GM19043 (cell line): Measurements from ENCODE around the gene PTGFR.

Source experiments
- ATAC-seq: cut with Tn5 transposase; IDR thresholded peaks from one replicate; pipeline ENCODE4 v1.9.1; 2021; ENCODE audit warnings: low read depth; ENCODE audit not compliant: unreplicated experiment

Gene PTGFR

GRCh38 chr1:78490861-78491450 lies at the start of gene PTGFR:
Gene PTGFR, plus strand, starts transcription at chr1:78490974. Its CDS starts 1,770 bp downstream, at chr1:78492744.
- ATAC-seq, result no peak

DNA sequence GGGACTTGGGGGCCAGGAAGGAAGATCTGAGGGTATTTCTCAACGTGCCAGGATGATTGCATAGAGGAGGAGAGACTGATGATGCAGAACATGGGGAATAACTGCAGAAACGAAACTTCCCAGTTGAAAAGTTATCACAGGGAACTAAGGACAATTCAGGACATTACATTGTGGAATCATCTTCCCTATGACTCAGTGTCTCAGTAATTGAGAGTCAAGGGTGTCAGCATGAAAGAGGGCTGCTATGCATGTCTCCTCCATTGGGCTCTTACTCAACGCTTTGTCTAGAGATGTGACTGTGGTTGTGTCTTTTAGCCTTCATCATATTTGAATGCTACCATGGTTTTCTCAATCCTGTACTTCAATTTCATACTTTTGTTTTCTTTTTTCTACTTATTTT lies 48.9 kb upstream of the PTGFR start:
- ATAC-seq, result no peak

GRCh38 chr1:78447086-78447485 lies 43.7 kb upstream of the PTGFR start:
- ATAC-seq, result no peak

DNA sequence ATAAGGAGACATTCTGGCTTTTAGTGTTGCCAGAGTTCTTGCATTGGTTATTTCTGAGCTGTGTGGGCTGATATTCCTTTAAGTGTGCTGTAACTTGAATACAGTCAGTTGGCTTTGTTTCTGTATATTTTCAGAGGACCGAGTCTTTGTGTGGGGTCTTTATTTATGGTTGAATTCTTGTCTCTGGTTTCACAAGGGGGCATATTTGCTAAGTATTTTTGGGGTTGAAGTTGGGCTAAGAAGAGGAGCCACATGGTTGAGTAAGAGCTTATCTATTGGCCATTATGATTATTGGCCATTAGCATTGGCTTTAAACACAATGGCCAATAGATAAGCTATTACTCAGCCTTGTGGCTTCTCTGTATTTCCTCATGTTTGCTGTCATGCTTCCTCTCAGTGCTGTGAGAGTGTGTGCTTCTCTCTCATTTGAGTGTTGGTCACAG lies 26.3 kb upstream of the PTGFR start:
- no peak for ATAC-seq

DNA sequence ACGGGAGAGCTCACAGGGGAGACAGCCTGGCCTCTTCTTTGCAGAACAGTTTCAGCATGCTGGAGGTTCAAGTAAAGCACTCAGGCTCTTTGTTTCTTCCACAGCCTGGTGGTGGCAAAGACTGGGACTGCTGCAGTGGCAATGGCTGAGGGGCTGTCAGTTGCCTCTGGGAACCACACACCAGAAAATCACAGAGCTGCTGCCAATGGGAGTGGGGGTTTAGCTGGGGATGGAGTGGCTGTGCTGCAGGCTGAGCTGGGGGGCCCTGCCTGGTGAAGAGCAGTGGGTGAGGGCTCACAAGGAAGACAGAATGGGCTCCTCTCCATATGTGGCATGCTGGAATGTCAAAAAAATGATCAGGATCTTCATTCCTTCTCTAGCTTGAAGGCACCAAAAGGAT lies 25.6 kb upstream of the PTGFR start:
- ATAC-seq, result no peak

DNA sequence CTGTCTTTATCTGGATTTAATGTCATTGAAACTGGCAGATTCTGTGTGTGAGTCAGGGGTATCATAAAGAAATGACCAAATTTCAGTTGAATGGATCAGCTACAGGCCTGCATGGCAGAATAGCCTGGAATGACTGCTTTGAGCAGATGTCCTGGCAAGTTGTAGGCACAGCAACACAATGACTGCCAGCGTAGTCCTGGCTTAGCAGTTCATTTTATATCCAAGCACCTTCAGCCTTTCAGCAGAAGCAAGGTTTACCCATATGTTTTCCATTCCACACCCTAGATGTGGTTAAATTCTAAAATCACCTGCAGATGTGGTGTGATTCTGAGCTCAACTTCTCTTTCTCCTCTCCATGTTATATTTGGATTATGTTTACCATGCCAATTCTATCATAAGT lies 22.3 kb upstream of the PTGFR start:
- ATAC-seq, result no peak

DNA sequence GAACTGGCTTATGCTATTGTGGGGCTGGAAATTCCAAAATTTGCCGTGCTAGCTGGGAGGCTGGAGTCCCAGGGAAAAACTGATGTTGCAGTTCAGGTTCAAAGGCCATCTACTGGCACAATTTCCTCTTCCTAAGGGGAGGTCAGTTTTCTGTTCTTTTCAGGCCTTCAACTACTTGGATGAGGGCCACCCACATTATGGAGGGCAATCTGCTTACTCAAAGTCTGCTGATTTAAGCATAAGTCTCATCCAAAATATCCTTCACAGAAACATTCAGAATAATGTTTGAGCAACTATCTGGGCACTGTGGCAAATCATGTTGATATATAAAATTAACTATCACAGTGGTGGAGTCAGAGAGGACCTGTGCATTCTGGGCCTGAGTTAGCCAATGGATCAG lies 21.2 kb upstream of the PTGFR start:
- ATAC-seq, result no peak

GRCh38 chr1:78471890-78472620 lies 18.7 kb upstream of the PTGFR start:
- ATAC-seq, result no peak

DNA sequence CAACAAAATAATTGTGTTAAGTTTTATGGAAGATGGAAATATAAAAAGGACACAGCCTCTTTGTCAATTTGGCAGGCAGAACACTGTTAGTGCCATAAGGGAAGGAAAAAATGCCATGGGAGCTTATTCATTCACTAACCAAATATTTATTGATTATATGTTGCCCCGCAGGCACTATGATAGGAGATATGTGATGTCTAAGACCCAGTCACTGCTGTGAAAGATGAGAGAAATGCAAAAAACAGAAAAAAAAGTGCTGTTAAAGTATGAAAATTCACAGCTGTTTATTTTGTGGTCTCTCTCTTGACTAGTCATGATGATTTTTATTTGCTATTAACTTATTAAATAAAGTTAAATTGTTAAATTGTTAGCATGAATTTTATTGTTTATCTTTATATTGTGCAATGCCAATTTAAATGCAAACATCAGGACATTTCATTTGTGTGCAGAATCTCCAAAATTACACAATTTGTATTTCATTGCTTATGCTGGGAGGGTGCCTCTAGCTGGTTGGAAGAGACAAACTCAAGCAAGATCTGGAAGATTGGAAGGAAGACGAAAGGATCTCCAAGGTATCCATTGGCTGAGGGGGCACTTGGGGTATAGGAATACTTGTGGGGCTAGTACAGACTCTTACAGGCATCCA lies 17.8 kb upstream of the PTGFR start:
- no peak for ATAC-seq

DNA sequence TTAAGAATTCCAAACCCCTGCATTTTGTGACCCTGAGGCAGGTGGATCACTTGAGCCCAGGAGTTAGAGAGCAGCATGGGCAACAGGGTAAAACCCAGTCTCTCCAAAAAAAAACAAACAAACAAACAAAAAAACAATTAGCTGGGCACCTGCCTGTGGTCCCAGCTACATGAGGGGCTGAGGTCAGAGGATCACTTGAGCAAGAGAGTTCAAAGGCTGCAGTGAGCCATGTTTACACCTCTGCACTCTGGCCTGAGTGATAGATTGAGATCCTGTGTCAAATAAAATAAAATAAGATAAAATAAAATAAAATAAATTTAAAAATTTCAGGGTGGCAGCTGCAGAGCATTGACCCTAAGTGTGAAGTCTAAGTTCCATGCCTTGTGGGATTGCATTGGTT lies 16.7 kb upstream of the PTGFR start:
- no peak for ATAC-seq

DNA sequence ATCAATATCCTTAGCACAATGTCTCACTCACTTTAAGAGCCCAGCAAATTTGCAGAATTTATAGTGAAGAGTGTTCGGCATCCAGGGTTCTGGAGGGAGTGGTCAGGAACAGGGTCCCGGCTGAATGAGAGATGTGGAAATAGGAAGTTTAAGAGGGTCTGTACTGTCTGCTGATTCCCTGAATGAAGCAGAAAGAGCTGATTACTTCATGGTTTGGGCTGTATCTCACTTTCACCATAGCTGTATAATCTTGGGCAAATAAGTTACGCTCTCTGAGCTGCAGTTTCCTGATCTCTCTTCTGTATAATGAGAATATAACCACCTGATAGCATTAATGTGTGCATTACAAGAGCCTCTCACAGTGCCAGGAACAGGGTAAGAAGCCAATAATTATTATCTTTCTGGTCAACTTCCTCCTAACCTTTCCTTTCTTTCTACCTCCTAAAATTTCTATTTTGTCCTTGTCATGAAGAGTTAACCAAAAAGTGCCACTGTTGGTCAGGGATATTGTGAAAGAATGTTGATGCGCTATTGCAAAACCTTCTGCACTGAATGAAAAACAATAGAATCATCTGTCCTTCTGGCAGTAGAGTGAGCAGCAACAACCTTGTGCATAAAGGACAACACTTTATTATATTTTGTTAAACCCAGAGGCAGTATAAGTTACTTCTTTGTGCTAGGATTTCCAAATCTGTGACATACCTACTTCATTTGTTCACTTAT lies 14.7 kb upstream of the PTGFR start:
- ATAC-seq, result no peak

GRCh38 chr1:78483903-78484302 lies 6.9 kb upstream of the PTGFR start:
- no peak for ATAC-seq

- ATAC-seq, result no peak
These were observed 787 bp downstream of the PTGFR start for GRCh38 chr1:78491451-78492071.

- ATAC-seq, result no peak
These were observed 1.7 kb downstream of the PTGFR start for GRCh38 chr1:78492386-78492950.

- ATAC-seq, result no peak
These were observed 2.7 kb downstream of the PTGFR start for GRCh38 chr1:78493451-78493850.

GRCh38 chr1:78497201-78497600 lies 6.4 kb downstream of the PTGFR start:
- no peak for ATAC-seq

DNA sequence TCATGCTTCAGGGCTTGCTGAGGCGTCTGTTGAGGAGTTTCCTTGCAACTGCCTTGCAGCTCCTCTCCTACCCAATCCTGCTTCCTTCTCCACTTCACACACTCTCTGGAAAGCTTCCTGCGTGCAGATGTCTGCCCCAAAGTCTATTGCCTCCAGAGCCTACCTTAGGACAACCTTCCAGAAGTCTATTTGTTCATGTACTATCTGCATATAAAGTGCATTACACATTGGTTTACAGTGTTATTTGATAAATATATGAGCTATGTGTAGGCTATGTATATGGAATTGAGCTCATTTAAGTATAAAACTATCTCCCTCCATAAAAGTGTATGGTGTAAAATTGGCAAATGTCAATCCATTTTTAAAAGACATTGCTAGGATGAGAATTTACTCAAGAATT lies 9.8 kb downstream of the PTGFR start:
- no peak for ATAC-seq

GRCh38 chr1:78501203-78501602 lies 10.4 kb downstream of the PTGFR start:
- no peak for ATAC-seq

- ATAC-seq, result no peak
These were observed 20.6 kb downstream of the PTGFR start for GRCh38 chr1:78511334-78511733.

GRCh38 chr1:78516716-78517115 lies 25.9 kb downstream of the PTGFR start:
- ATAC-seq, result no peak

DNA sequence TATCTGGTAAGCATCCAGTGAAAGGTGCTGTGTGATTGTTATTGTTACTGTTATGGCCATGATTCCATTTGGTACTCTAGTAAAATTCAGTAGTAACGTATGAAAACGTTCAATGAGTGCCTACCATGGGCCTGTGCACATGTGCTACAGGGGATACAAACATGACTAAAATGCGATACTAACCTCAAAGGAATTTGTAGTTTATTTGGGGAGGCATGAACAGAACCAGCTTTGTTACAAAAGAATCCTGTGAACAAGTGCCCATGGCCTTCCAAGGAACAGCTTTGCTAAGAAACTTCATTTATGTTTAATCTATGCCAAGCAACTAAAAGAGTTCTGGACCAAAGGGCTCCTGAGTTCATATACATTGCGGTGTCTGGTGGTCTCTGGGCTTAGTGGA lies 28.7 kb downstream of the PTGFR start:
- no peak for ATAC-seq
